NCI-H2171 (cell line): ENCODE measurements around the gene ABHD6.
A peak's percentile ranks its signal among the peaks of the same experiment; 100 is the strongest.
"Not testable (repeated sequence)": the region's sequence is repeated elsewhere in the genome, so short reads cannot be mapped to it uniquely, and the experiment has no call there.

Experiments
- DNase-seq: peaks from one replicate; lab custom pipeline; 2025; lab: John Stamatoyannopoulos, UW

The ABHD6 gene

GRCh38 chr3:58209933-58210332, 27.7 kb upstream of the ABHD6 start:
- DNase-seq = no peak

DNA sequence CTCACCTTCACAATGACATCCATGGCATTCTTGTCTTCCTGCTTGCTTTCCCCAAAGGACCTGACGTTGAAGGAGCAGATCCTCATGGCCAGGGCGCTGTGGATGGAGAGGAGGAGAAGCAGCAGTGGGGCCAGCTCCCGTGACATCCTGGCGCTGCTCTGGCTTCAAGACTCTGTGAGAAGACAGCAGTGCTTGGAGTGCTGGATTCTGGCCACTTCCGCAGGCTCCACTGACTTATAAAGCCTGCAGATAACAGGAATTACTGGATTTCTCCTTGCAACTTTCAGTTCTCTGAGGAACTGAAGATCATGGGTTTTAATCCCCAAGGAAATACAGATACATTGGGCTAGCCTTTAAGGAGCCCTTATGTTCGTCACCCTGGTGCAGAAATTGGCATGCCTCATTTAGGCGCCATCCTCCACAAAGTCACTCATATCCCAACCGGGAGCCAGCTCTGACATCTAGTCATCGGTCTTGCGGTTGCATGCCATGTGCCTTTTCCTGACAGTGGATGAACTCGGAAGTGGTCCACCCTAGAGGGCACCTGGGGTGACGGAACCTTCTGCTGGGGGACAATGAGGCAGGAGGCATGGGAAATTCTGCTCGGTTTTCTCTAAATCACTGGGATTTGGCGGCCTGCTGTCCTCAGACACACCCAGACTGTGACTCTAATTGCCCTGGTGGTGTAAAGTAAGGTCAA, 26.7 kb upstream of the ABHD6 start, which contains the start of gene DNASE1L3:
Gene DNASE1L3, minus strand, starts transcription at position 212 of the 700 bp plus-strand sequence. Its CDS starts 66 bp downstream, at position 146.
- no peak for DNase-seq

- no peak for DNase-seq
Measured at GRCh38 chr3:58214484-58215316, 22.9 kb upstream of the ABHD6 start.

- no peak for DNase-seq
Measured at GRCh38 chr3:58215317-58216025, 22.1 kb upstream of the ABHD6 start.

DNA sequence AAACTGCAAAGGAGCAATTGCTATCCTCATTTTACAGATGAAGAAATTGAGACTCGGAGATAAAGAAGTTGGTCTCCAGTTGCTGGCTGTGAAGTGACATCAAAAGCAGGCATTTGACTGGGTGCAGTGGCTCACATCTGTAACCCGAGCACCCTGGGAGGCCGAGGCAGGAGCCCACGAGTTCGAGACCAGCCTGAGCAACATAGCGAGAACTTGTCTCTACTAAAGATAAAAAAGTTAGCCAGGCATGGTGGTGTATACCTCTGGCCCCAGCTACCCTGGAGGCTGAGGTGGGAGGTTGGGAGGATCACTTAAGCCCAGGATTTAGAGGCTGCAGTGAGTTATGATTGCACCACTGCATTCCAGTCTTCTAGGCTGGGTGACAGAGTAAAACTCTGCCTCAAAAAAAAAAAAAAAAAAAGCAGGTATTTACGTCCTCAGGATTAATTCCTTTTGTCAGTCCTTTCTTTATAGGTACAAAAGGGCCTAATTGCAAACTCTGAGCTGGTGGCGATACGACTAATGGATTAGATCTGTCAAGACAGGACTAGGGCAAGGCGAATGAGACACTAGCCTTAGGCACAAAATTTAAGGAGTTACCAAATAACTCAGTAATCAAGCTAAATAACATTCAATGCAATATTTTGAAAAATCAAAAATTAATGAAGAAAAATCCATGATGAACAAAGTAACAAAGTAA, 20.9 kb upstream of the ABHD6 start:
- no peak for DNase-seq

GRCh38 chr3:58217209-58217811, 20.3 kb upstream of the ABHD6 start:
- DNase-seq = no peak

- DNase-seq = no peak
Measured at GRCh38 chr3:58218904-58219303, 18.7 kb upstream of the ABHD6 start.

- no peak for DNase-seq
Measured at GRCh38 chr3:58222161-58222724, 15.3 kb upstream of the ABHD6 start.

DNA sequence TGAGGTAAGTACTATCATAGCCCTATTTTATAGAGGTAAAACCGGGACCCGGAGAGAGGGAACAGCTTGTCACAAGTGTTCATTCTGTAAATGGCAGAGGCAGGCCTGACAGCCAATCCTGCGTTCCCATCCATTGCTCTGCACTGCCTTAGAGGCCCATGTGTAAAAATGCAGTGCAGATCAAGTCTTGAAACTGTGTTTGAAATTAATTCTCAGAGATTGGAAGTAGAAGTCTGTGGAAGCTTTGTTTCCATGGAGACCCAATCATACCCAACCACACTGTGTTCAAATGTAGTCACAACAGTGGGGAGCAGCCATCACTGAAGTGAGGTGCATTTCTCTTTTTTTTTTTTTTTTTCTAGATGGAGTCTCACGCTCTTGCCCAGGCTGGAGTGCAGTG, 13.7 kb upstream of the ABHD6 start:
- DNase-seq = no peak

DNA sequence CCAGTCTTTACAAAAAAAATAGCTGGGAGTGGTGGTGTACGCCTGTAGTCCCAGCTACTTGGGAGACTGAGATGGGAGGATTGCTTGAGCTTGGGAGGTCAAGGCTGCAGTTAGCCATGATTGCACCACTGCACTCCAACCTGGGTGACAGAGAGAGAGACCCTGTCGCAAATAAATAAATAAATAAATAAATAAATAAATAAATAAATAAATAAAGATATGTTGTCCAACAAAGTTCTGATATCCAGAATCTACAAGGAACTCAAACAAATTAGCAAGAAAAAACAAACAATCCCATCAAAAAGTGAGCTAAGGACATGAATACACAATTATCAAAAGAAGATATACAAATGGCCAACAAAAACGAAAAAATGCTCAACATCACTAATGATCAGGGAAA, 9.7 kb upstream of the ABHD6 start:
- DNase-seq = not testable (repeated sequence)

- DNase-seq = no peak
Measured at GRCh38 chr3:58230876-58231552, 6.6 kb upstream of the ABHD6 start.

DNA sequence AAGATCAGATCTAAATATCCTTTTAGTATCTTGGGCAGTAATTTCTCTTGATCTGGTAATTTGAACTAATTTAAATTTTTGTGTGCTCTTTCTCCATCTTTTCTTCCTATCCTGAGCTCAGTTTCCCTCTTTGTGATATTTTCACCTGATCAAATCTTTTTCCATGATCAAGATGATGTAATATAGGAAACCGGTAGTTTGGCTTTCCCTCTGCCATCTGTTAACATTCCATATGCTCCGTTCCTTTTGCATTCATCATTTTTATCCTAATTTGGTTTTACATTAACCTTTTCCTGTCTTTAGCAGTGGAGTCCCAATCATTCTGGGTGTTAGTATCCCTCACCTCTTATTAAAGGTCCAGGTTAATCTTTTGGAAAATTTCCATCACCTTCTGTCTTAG, 5.9 kb upstream of the ABHD6 start:
- DNase-seq = peak; percentile 22

GRCh38 chr3:58234516-58234931, 3.1 kb upstream of the ABHD6 start:
- DNase-seq = peak; percentile 65

GRCh38 chr3:58235970-58236369, 1.6 kb upstream of the ABHD6 start:
- no peak for DNase-seq

DNA sequence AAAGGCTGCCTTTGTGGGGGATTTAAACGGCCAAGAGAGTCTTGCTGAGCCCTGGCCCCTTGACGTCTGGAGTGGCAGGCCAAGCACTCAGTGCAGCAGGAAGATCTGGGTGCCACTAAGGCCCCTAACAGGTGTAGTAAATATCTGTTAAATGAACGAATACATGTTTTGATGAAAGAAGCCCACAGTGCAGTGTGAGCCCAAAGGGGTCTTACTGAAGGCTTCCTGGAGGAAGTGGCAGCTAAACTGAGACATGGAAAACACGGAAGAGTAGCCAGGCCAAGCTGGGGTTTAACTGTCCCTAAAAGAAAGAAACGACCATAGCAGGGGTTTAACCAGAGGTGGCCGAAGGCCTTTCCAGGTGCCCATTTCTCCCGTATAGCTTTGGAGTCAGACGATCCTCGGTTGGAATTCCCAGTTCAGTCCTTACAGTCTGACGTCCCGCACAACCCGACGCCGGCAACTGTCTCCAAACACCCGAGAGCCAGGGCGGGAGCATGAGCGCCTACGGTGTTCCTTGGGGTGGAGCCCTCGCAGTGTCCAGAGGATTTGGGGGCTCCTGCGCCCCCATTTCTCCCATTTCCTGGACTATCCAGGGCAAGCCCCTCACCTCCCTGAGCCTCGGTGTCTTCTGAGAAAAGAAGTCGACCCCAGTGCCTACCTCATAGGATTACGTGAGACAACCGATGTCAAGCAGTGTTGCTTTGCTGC, 910 bp upstream of the ABHD6 start:
- no peak for DNase-seq

DNA sequence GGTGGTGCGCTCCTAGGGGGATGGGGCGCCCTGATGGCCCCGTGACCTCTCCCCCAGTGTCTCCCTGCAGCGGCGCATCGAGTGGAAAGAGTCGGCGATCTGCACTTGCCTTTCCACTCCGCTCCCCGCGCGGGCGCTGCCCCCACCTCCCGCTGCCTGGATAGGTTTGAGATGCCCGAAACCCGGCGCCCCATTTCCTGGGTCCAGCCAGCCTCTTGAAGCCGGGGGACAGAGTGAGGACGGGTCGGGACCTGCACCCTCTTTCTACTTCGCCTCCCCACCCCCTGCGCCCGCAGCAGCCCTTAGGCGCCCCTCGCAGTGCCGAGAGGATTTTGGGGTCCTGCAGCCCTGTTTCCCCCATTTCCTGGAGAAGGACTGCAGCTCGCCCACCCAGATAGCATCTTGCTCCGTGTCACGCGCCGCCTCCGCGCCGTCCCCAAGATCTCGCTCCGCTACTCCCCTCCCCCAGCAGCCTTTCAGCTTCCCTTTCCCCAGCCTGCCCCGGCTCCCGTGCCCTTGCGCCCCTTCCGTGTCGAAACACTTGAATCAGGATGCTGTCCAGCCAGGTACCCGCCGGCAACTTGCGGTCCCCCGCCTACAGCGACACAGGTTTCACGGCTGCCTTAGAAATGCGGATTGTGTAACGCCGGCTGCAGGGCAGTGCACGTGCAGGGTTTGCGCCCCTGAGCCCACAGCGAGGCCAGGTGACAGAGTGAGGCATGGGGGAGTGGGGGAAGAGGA, 519 bp downstream of the ABHD6 start:
- DNase-seq = no peak

GRCh38 chr3:58238830-58239229, 1.2 kb downstream of the ABHD6 start:
- DNase-seq = no peak

GRCh38 chr3:58241306-58242044, 3.9 kb downstream of the ABHD6 start:
- no peak for DNase-seq

GRCh38 chr3:58242340-58242739, 4.7 kb downstream of the ABHD6 start:
- DNase-seq = no peak
